GM04503 (cell line): Measurements from ENCODE around the gene RFC2.
"Not testable (repeated sequence)": the region's sequence is repeated elsewhere in the genome, so short reads cannot be mapped to it uniquely, and the experiment has no call there.

ENCODE experiments used
- DNase-seq: peaks from one replicate; pipeline ENCODE4 v3.0.0-alpha.2; 2012; ENCODE audit warnings: low read depth

Gene RFC2

GRCh38 chr7:74282748-74283459 is 28.7 kb upstream of the RFC2 start:
- no peak for DNase-seq

GRCh38 chr7:74280985-74281384 is 26.8 kb upstream of the RFC2 start:
- no peak for DNase-seq

GRCh38 chr7:74277636-74278035 is 23.4 kb upstream of the RFC2 start:
- no peak for DNase-seq

DNA sequence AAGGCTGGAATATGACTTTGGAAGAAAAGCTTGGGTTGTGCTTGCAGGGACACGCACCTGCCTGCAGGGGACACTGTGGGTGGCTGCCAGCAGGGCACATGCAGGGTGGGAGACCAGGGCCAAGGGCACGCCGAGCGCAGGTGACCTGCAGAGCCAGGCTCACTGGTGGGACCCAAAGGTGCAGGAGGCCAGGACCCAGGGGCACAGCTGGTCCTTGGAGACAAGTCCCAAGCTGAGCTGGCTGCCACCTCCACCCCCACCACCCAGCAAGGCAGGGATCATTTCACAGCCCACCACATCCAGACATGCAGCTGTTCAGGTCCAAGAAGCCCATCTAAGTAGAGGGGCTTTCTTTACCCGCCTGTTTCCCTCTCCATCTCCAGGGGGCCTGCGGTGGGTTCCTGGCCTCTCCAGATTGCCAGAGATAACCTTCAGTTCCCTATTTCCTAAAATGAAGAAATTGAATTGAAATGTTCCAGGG is 21.2 kb upstream of the RFC2 start:
- no peak for DNase-seq

- peak; percentile 90 for DNase-seq
Observed at GRCh38 chr7:74272305-74273038, 18.3 kb upstream of the RFC2 start.

GRCh38 chr7:74271742-74272141 is 17.5 kb upstream of the RFC2 start:
- no peak for DNase-seq

GRCh38 chr7:74269757-74270277 is 15.6 kb upstream of the RFC2 start:
- DNase-seq, result no peak

DNA sequence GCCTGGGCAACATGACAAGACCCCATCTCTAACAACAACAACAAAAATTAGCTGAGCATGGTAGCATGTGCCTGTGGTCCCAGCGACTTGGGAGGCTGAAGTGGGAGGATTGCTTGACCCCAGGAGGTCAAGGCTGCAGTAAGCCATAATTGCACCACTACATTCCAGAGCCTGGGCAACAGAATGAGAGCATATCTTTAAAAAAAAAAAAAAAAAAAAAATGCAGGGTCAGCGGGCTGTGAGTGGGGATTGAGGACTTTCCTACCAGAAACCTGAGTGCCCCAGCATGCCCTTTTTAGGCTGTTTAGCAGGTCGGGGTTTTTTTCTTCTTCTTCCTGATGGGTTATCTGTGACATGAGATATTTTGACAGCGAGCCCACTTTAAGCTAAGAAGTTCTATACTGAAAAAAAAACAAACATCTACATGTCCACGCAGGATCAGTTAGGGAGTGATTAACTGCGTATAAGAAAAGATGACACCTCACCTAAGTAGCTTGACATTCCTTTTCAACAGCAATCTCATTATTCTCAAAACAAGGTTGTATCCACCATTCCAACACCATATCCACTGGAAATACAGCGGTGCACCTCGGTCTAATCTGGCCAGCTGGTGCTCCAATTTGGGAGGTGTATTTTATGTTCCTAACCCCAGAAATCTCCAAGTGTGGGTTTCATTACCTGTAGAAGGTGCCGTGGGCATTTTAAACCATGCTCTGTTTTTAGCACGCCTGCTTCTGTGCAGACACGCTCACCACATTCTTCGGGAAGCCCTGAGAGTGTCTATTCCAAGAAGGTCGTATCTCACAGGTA is 13.8 kb upstream of the RFC2 start:
- no peak for DNase-seq

DNA sequence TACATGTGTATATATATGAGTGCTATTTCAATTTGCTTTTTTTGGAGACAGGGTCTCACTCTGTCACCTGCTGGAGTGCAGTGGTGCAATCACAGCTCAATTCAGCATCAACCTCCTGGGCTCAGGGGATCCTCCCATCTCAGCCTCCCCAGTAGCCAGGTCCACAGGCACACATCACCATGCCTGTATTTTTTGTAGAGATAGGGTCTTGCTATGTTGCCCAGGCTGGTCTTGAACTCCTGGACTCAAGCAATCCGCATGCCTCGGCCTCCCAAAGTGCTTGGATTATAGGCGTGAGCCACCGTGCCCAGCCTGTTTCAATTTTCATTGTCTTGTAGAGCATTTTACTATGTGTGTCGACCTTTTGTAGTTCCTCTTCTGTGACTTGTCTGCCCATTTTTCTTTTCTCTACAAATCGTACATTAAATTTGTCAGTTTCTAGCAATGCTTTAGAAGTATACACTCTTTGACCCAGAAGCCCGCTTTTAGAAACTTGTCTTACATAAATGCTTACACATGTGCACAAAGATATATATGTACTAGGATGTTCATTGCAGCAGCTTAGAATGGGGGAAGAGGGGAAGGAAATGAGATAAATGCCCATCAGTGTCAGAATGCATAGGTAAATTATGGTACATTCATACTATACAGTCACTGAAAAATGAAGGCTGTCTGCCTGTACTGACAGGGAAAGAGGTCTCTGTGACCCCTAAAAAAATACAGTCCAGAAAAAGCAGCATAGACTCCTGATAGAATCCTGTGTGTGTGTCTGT is 12.2 kb upstream of the RFC2 start:
- DNase-seq, result no peak

- no peak for DNase-seq
Observed at GRCh38 chr7:74263399-74264120, 9.4 kb upstream of the RFC2 start.

DNA sequence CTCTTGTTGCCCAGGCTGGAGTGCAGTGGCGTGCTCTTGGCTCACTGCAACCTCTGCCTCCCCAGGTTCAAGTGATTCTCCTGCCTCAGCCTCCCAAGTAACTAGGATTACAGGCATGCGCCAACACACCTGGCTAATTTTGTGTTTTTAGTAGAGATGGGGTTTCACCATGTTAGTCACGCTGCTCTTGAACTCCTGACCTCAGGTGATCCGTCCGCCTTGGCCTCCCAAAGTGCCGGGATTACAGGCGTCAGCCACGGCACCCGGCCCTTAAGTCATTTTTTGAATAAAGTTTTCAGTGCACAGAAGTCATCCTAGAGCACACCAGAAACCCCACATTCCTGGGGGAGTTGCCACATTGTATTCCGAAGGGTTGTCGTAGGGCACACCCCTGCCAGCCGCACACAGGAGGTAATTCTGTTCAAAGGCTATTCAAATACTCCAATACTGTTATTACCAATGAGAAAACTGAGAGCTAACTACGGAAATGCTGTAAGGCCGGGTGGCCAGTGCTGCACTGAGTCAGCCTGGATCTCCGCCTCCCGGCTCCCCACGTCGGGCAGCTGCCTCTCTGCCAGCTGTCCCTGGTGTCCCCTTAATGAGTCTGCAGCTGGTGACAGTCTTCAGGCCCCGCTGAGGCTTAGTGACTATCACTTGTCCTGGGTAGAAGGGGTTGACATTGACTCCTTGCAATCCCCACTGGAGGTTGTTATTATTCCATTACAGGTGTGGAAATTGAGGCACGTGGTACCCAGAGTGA is 8.6 kb upstream of the RFC2 start:
- DNase-seq, result no peak

GRCh38 chr7:74258639-74259038 is 4.4 kb upstream of the RFC2 start:
- no peak for DNase-seq

GRCh38 chr7:74256491-74257408 is 2.6 kb upstream of the RFC2 start:
- DNase-seq, result peak; percentile 93

DNA sequence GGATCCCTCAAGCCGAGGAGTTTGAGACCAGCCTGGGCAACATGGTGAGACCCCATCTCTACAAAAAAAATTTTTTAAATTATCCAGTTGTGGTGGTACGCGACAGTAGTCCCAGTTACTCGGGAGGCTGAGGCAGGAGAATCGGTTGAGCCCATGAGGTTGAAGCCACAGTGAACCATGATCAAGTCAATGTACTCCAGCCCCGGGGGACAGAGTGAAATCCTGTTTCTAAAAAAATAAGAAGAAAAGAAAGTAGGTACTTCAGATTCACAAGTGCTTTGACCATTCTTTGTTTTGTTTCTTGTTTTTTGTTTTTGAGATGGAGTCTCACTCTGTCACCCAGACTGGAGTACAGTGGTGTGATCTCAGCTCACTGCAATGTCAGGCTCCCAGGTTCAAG is 1.3 kb upstream of the RFC2 start:
- DNase-seq, result not testable (repeated sequence)

DNA sequence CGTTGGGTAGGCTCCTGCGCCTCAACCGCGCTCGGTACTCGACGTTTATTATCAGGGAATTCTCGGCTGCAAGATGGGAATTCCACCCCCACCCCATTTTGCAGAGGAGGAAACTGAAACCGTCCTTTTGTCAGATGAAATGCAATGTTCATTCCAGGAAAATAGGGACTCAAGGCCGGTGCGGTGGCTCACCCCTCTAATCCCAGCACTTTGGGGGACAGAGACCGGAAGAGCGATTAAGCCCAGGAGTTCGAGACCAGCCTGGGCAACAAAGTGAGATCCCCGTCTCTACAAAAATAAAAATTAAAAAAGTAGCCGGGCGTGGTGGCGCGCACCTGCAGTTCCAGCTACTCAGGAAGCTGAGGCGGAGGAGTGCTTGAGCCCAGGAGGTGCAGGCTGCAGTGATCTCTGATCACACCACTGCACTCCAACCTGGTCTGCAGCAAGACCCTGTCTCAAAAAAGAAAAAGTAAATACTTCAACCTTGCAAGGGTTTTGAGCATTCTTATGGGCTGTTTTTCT is 720 bp upstream of the RFC2 start:
- DNase-seq, result no peak

DNA sequence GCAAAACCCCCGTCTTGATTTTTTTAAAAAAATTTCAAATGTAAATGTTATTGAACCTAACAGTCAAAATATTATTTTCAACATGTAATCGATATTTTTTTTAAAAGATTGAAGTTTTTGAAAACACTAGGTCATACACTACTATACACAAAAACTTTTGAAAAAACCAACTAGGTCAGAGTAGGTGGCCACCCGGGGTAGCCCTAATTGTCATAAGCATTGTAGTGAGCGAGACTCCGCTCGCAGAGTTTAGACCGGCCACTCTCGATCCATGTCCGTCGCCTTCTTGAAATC is 417 bp downstream of the RFC2 start:
- no peak for DNase-seq

DNA sequence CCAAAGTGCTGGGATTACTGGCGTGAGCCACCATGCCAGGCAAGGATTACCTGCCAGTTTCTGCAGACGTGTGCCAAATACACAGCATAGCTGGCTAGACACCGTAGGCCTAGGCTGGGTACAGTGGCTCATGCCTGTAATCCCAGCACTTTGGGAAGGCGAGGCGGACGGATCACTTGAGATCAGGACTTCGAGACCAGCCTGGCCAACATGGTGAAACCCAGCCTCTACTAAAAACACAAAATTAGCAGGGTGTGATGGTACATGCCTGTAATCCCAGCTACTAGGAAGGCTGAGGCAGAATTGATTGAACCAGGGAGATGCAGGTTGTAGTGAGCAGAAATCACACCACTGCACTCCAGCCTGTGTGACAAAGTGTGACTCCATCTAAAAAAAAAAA is 868 bp downstream of the RFC2 start:
- DNase-seq, result no peak

DNA sequence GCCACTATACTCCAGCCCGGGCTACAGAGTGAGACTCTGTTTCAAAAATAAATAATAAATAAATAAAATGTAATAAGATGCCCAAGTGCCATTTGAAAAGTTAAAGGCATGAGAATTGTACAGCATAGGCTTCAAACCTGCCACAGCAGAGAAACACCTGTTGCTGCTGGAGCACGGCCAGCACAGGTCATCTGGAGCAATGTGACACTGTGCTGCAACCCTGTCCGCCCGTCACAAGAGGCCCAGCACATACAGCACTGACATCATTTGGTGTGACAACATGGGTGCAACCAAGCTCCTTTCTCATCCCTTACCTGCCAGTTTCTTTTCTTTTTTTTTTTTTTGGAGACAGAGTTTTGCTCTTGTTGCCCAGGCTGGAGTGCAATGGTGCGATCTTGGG is 1.3 kb downstream of the RFC2 start:
- no peak for DNase-seq

- DNase-seq, result not testable (repeated sequence)
Observed at GRCh38 chr7:74249058-74249457, 5.1 kb downstream of the RFC2 start.
